Measurements from ENCODE around the gene B4GALNT2.
"Not testable (repeated sequence)": the region's sequence is repeated elsewhere in the genome, so short reads cannot be mapped to it uniquely, and the experiment has no call there.

Gene B4GALNT2

GRCh38 chr17:49183801-49184200 is 51.2 kb downstream of the B4GALNT2 start:
- DNase-seq, result no peak

- not testable (repeated sequence) for DNase-seq
Observed at GRCh38 chr17:49184522-49184921, 52.0 kb downstream of the B4GALNT2 start.

GRCh38 chr17:49185381-49185780 is 52.8 kb downstream of the B4GALNT2 start:
- DNase-seq, result not testable (repeated sequence)

- DNase-seq, result no peak
Observed at GRCh38 chr17:49187301-49187700, 54.7 kb downstream of the B4GALNT2 start.

- no peak for DNase-seq
Observed at GRCh38 chr17:49190932-49191331, 58.4 kb downstream of the B4GALNT2 start.

- DNase-seq, result no peak
Observed at GRCh38 chr17:49191409-49191916, 58.9 kb downstream of the B4GALNT2 start.

GRCh38 chr17:49191917-49192741 is 59.6 kb downstream of the B4GALNT2 start:
- peak; percentile 97 for DNase-seq

- peak; percentile 49 for DNase-seq
Observed at GRCh38 chr17:49193513-49194296, 61.1 kb downstream of the B4GALNT2 start.

- DNase-seq, result no peak
Observed at GRCh38 chr17:49194297-49194607, 61.7 kb downstream of the B4GALNT2 start.

- no peak for DNase-seq
Observed at GRCh38 chr17:49195751-49196150, 63.2 kb downstream of the B4GALNT2 start.

- DNase-seq, result no peak
Observed at GRCh38 chr17:49196520-49196919, 64.0 kb downstream of the B4GALNT2 start.

GRCh38 chr17:49197346-49197998 is 64.9 kb downstream of the B4GALNT2 start:
- no peak for DNase-seq

GRCh38 chr17:49198211-49198610 is 65.6 kb downstream of the B4GALNT2 start:
- DNase-seq, result no peak

- no peak for DNase-seq
Observed at GRCh38 chr17:49200423-49201083, 68.0 kb downstream of the B4GALNT2 start.

- DNase-seq, result no peak
Observed at GRCh38 chr17:49201481-49201927, 68.9 kb downstream of the B4GALNT2 start.

GRCh38 chr17:49203796-49204195 is 71.2 kb downstream of the B4GALNT2 start:
- no peak for DNase-seq

GRCh38 chr17:49204516-49204915 is 71.9 kb downstream of the B4GALNT2 start:
- no peak for DNase-seq

- no peak for DNase-seq
Observed at GRCh38 chr17:49209061-49209571, 76.5 kb downstream of the B4GALNT2 start.

GRCh38 chr17:49210158-49211029 is 77.8 kb downstream of the B4GALNT2 start, which contains the start of the genes ABI3 and GNGT2:
ABI3 (plus strand) TSS chr17:49210707; CDS start chr17:49210725, 18 bp downstream.
GNGT2 (minus strand) TSS chr17:49210574; CDS start chr17:49207422, 3,152 bp downstream.
- DNase-seq, result peak; percentile 9

- DNase-seq, result no peak
Observed at GRCh38 chr17:49213399-49213798, 80.8 kb downstream of the B4GALNT2 start.

- no peak for DNase-seq
Observed at GRCh38 chr17:49213847-49214246, 81.3 kb downstream of the B4GALNT2 start.

Measured in NCI-H69 (cell line).